ENCODE measurements around the gene ZMIZ1.

GRCh38 chr10:79072041-79072441 lies 3.3 kb downstream of the ZMIZ1 start:
- TF ChIP-seq YY1 (IDR thresholded peaks at IDR 0.05; ENCODE audit: insufficient read depth, insufficient read length) (no peak), ZNF274 (IDR thresholded peaks at IDR 0.05; ENCODE audit: low read depth, low read length) (no peak), SUZ12 (IDR thresholded peaks at IDR 0.05; ENCODE audit: extremely low read depth, insufficient read depth, insufficient read length) (no peak)

All from NT2/D1 (cell line).